CD8-positive, alpha-beta memory T cell (primary cell): ENCODE measurements around the gene USF2. TPM values are rescaled to one million over a fixed set of nuclear protein-coding genes. Genes with fewer than 3 reads are reported as not detected.

ENCODE experiments used
- CTCF ChIA-PET: fragments of 350-600 bp; sonication (Branson Sonifier 250); formaldehyde crosslinking; loops from one replicate; lab custom pipeline; 2021; ENCODE audit warnings: antibody characterized with exemption; lab: Charles Lee
- POLR2A ChIA-PET: fragments of 350-600 bp; sonication (Branson Sonifier 250); formaldehyde crosslinking; loops from one replicate; lab custom pipeline; 2021; ENCODE audit warnings: antibody characterized with exemption; lab: Charles Lee
- DNase-seq, 5 donors: peaks; one replicate each; pipeline versions ENCODE4 v3.0.0 to v3.0.0-alpha.2; 2020 to 2022; ENCODE audit warnings: mixed read lengths in 1 of 5
- H3K27ac ChIP-seq: one replicate; pipeline ENCODE4 v1.7.0; 2013; ENCODE audit warnings: low read depth, mild to moderate bottlenecking, low read length, moderate library complexity
- H3K27me3 ChIP-seq: 2 replicates; pipeline ENCODE4 v1.7.0; 2013; ENCODE audit warnings: low read length, mild to moderate bottlenecking; ENCODE audit not compliant: insufficient read depth, poor library complexity, severe bottlenecking
- H3K36me3 ChIP-seq: 2 replicates; pipeline ENCODE4 v1.7.0; 2013; ENCODE audit warnings: mild to moderate bottlenecking, low read length, moderate library complexity; ENCODE audit not compliant: insufficient read depth
- H3K4me1 ChIP-seq: 2 replicates; pipeline ENCODE4 v1.7.0; 2013; ENCODE audit warnings: mild to moderate bottlenecking, low read length, moderate library complexity; ENCODE audit not compliant: insufficient read depth
- H3K4me3 ChIP-seq: 2 replicates; pipeline ENCODE4 v1.7.0; 2013; ENCODE audit warnings: mild to moderate bottlenecking, low read length
- H3K9me3 ChIP-seq: 2 replicates; pipeline ENCODE4 v1.7.0; 2013; ENCODE audit warnings: mild to moderate bottlenecking, low read length
- H3K27ac Mint-ChIP-seq, 8 donors: one replicate each; pipeline ENCODE4 v1.8.0; 2020 to 2021; ENCODE audit warnings: mixed read lengths in 8 of 8, mild to moderate bottlenecking in 6 of 8, inconsistent platforms in 3 of 8, moderate library complexity in 3 of 8
- H3K27me3 Mint-ChIP-seq, 2 donors: one replicate each; pipeline ENCODE4 v1.8.0; 2020 to 2021; ENCODE audit warnings: mixed read lengths in 2 of 2, mild to moderate bottlenecking in 1 of 2, moderate library complexity in 1 of 2
- H3K36me3 Mint-ChIP-seq, 3 donors: one replicate each; pipeline ENCODE4 v1.8.0; 2020 to 2021; ENCODE audit warnings: mixed read lengths in 3 of 3, inconsistent platforms in 1 of 3, mild to moderate bottlenecking in 1 of 3
- H3K4me1 Mint-ChIP-seq, 3 donors: one replicate each; pipeline ENCODE4 v1.8.0; 2020 to 2021; ENCODE audit warnings: mixed read lengths in 3 of 3, inconsistent platforms in 1 of 3, mild to moderate bottlenecking in 1 of 3
- H3K4me3 Mint-ChIP-seq, 7 donors: one replicate each; pipeline ENCODE4 v1.8.0; 2020 to 2021; ENCODE audit warnings: mixed read lengths in 7 of 7, mild to moderate bottlenecking in 6 of 7, moderate library complexity in 4 of 7, inconsistent platforms in 2 of 7
- H3K9me3 Mint-ChIP-seq, 5 donors: one replicate each; pipeline ENCODE4 v1.8.0; 2020 to 2022; ENCODE audit warnings: mixed read lengths in 5 of 5, mild to moderate bottlenecking in 3 of 5, moderate library complexity in 2 of 5, inconsistent platforms in 1 of 5
- polyA plus RNA-seq: library from polyadenylated mRNA; unstranded; fragments of 300-500 nt; fragmentation: Illumina TruSeq; gene quantifications from one replicate; pipeline ENCODE4 v1.2.3, GENCODE V29; 2021
- total RNA-seq, 2 experiments: library from RNA; stranded (reverse); gene quantifications; one replicate each; pipeline ENCODE4 v1.2.3, GENCODE V29; 2021

Gene USF2
- total and polyA plus RNA-seq, 3 experiments from 2014 or later: 9.2 to 132 (median 125) TPM

DNA sequence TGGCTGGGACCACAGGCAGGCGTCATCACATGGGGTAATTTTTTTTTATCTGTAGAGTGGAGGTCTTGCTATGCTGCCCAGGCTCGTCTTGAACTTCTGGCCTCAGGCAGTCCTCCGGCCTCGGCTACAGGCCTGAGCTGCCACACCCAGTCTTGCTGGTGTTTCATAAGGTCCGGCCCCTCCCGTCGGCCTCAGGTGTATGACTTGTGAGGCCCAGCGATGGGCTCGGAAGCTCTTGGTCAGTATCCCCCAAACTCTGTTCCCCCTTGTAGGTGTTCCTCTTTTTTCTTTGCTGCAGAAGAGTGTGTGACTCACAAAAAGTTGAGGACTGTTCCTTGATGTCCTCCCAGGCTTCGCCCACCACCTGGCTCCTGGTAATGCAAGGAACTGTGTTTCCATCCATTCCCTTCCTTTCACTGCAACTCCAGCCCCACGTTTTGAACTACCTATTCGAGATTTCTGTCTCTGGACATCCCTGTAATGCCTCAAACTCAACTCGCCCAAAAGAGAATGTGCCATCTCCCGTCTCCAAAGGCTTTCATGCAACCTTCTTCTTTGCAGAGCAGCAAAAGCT lies 5.0 kb downstream of the USF2 start:
- H3K27me3 ChIP-seq: no peaks in the 10 kb centered on the region
- H3K4me1 ChIP-seq: peaks cover 7% of the 10 kb centered on the region
- H3K36me3 ChIP-seq: peaks cover 39% of the 10 kb centered on the region
- ChIA-PET CTCF (interaction anchor here (1.4 to 1.7 kb wide), 4 partner anchors 37 to 159 kb away, joined by 3 to 4 read pairs (median 3); no protein-coding TSS in a partner anchor), POLR2A (interaction anchor here (0.9 kb wide), 1 partner anchor 13 kb away, joined by 3 read pairs; no protein-coding TSS in a partner anchor)
- peaks cover 24 to 42% (median 27%) of the 10 kb centered on the region in 3 donors for H3K4me1 Mint-ChIP-seq
- H3K4me3 ChIP-seq: no peak overlapping the region
- H3K9me3 Mint-ChIP-seq: no peaks in the 10 kb centered on the region
- H3K27me3 Mint-ChIP-seq: peaks cover 0 to 2% of the 10 kb centered on the region in 2 donors
- H3K36me3 Mint-ChIP-seq: peaks cover 6 to 85% (median 22%) of the 10 kb centered on the region in 3 donors
- H3K27ac Mint-ChIP-seq: peak overlapping the region in 3 of 8 donors; percentile 7 to 90 (median 24)
- no peaks in the 10 kb centered on the region for H3K9me3 ChIP-seq
- no peak for DNase-seq
- H3K4me3 Mint-ChIP-seq: peak overlapping the region in 1 of 7 donors; percentile 85
- no peak overlapping the region for H3K27ac ChIP-seq

DNA sequence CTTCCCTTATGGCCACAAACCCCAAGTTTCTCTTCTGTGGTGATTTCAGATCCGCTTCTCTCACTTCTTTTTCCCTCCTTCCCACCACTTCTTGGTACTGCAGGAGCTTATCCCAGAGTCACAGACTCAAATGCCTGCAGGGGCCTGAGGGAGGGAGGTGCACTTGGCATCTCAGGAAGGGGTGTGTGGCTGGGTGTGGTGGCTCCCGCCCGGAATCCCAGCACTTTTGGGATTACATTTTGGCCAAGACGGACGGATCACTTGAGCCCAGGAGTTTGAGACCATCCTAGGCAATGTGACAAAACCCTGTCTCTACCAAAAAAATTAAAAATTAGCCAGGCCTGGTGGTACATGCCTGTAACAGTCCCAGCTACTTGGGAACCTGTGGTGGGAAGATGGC lies 5.6 kb downstream of the USF2 start:
- Histone ChIP-seq H3K36me3 (peaks cover 39% of the 10 kb centered on the region), H3K4me3 (no peak overlapping the region), H3K27ac (no peak overlapping the region), H3K4me1 (peaks cover 7% of the 10 kb centered on the region), H3K27me3 (no peaks in the 10 kb centered on the region), H3K9me3 (no peaks in the 10 kb centered on the region)
- Mint-ChIP-seq H3K9me3 (no peaks in the 10 kb centered on the region), H3K27ac (peak overlapping the region in 2 of 8 donors; percentile 12 to 90), H3K27me3 (peaks cover 0 to 2% of the 10 kb centered on the region in 2 donors), H3K4me3 (peak overlapping the region in 1 of 7 donors; percentile 66), H3K36me3 (peaks cover 6 to 89% (median 22%) of the 10 kb centered on the region in 3 donors), H3K4me1 (peaks cover 24 to 42% (median 27%) of the 10 kb centered on the region in 3 donors)
- no peak for DNase-seq
- POLR2A ChIA-PET: interaction anchor here (0.6 to 0.9 kb wide), 2 partner anchors 13 to 91 kb away, joined by 3 read pairs; no protein-coding TSS in a partner anchor
- CTCF ChIA-PET: interaction anchor here (1.4 to 1.7 kb wide), 3 partner anchors 37 to 159 kb away, joined by 3 to 4 read pairs (median 3); no protein-coding TSS in a partner anchor

DNA sequence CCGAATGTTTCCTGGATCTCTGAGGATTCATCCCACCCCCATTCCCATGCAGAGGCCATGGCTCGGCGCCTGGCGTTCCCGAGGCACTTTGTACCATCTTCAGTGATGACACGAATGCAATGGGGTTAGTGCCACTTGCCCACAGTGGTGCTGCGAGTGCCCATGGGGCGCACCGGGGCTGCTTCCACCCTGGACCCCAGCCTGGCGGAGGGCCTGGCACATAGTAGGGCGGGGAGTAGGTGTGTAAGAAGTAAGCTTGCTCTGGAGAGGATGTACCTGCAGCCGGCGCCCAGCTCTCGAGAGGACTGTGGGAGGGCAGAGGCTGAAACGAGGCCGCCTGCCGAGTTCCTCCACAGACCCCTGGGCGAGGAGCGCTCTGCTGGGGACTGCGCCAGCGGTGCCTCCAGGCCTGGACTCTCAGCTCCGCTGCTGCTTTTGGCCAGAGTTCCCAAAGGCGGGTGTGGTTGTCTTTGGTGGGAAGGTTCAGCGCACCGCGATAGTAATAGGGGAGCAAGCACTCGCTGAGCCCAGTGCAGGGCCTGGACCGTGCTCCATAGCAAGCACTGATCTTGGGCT lies 8.0 kb downstream of the USF2 start:
- Mint-ChIP-seq H3K27me3 (peaks cover 0 to 3% of the 10 kb centered on the region in 2 donors), H3K4me1 (peaks cover 17 to 28% (median 19%) of the 10 kb centered on the region in 3 donors), H3K36me3 (peaks cover 0 to 76% (median 17%) of the 10 kb centered on the region in 3 donors), H3K9me3 (no peaks in the 10 kb centered on the region), H3K27ac (no peak overlapping the region), H3K4me3 (peak overlapping the region in 1 of 7 donors; percentile 54)
- no peaks in the 10 kb centered on the region for H3K9me3 ChIP-seq
- H3K27ac ChIP-seq: no peak overlapping the region
- no peak overlapping the region for H3K4me3 ChIP-seq
- H3K27me3 ChIP-seq: no peaks in the 10 kb centered on the region
- ChIA-PET POLR2A (no interaction called here), CTCF (no interaction called here)
- peaks cover 20% of the 10 kb centered on the region for H3K36me3 ChIP-seq
- no peak for DNase-seq
- H3K4me1 ChIP-seq: no peaks in the 10 kb centered on the region

DNA sequence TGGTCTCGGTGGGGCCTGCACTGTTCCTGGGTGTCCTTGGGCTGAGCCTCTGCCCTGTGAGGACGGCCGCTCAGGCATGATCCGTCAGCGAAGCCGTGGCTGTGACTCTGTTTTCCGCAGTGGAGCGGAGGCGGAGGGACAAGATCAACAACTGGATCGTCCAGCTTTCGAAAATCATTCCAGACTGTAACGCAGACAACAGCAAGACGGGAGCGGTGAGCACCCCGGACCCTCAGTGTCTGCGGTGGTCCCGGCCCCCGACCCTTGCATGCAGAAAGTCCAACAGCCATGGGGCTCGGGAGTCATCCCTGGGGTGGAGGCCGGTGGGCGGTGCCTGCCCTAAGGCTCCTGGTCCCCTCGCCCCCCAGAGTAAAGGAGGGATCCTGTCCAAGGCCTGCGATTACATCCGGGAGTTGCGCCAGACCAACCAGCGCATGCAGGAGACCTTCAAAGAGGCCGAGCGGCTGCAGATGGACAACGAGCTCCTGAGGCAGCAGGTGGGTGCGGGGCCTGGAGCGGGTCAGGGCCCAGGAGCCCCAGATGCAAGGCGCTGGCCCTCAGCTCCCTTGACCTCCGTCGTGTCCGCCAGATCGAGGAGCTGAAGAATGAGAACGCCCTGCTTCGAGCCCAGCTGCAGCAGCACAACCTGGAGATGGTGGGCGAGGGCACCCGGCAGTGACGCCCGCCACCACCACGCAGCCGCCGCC lies 10.0 kb downstream of the USF2 start:
- H3K9me3 ChIP-seq: no peaks in the 10 kb centered on the region
- H3K4me1 ChIP-seq: no peaks in the 10 kb centered on the region
- POLR2A ChIA-PET: no interaction called here
- Mint-ChIP-seq H3K4me1 (peaks cover 8 to 15% (median 12%) of the 10 kb centered on the region in 3 donors), H3K4me3 (no peak overlapping the region), H3K27ac (no peak overlapping the region), H3K27me3 (peaks cover 7 to 13% of the 10 kb centered on the region in 2 donors), H3K9me3 (no peaks in the 10 kb centered on the region), H3K36me3 (peaks cover 0 to 56% (median 11%) of the 10 kb centered on the region in 3 donors)
- H3K27ac ChIP-seq: no peak overlapping the region
- no peaks in the 10 kb centered on the region for H3K27me3 ChIP-seq
- no peak overlapping the region for H3K4me3 ChIP-seq
- CTCF ChIA-PET: interaction anchor here (1.4 kb wide), 1 partner anchor 9 kb away, joined by 4 read pairs; the partner anchor contains the start of gene USF2
- DNase-seq: no peak
- peaks cover 16% of the 10 kb centered on the region for H3K36me3 ChIP-seq

DNA sequence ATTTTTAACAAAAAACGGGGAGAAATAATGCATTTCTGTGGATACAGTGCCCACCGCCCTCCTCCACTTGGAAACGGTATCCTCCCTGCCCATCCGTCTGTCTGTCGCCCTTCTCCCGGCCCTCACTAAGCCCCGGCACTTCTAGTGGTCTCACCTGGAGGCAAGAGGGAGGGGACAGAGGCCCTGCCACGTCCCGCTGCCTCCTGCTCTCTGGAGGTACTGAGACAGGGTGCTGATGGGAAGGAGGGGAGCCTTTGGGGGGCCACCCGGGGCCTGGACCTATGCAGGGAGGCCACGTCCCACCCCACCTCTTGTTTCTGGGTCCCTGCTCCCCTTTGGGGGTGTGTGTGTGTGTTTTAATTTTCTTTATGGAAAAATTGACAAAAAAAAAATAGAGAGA lies 10.6 kb downstream of the USF2 start:
- peak overlapping the region in 1 of 8 donors; percentile 32 for H3K27ac Mint-ChIP-seq
- POLR2A ChIA-PET: no interaction called here
- Histone ChIP-seq H3K9me3 (no peaks in the 10 kb centered on the region), H3K36me3 (peaks cover 16% of the 10 kb centered on the region), H3K4me3 (no peak overlapping the region), H3K27ac (no peak overlapping the region), H3K4me1 (no peaks in the 10 kb centered on the region), H3K27me3 (no peaks in the 10 kb centered on the region)
- H3K9me3 Mint-ChIP-seq: no peaks in the 10 kb centered on the region
- CTCF ChIA-PET: no interaction called here
- H3K27me3 Mint-ChIP-seq: peaks cover 9 to 16% of the 10 kb centered on the region in 2 donors
- peaks cover 6 to 9% (median 8%) of the 10 kb centered on the region in 3 donors for H3K4me1 Mint-ChIP-seq
- peaks cover 0 to 50% (median 5%) of the 10 kb centered on the region in 3 donors for H3K36me3 Mint-ChIP-seq
- DNase-seq: no peak
- H3K4me3 Mint-ChIP-seq: no peak overlapping the region

DNA sequence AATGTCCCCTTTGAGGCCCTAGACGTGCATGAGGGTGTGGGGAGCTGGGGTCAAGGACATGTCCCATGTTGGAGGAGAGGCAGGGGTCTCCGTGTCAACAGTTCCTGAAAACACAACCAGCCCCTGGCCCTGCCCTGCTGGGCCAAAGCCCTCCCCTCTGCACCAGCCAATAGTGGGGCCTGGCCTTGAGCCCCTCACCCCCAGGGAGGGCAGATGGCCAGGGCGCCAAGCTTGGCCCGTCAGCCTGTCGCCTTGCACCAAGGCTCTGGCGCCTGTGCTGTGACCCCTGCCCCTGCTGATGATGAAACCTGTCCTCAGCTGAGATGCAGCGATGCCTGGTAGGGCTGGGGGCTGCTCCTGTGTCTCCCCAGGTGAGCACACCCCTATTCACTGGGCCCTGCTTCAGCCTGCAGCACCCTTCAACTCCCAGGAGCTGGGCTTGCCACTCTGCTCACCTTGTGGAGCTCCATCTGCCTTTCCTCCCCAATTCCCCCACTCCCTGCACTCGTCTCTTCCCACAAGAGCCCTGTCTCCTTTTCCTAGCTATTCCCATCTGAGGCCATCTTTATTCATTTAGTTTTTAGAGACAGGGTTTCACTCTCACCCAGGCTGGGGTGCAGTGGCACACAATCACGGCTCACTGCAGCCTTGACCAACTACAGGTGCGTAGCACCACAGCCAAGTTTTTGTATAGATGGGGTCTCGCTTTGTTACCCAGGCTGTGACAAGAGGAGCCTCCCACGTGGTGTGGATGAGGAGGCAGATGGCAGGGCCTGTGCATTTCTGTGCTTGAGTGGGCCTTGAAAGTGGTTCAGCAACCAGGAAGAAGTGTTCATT lies 11.4 kb downstream of the USF2 start:
- no peak overlapping the region for H3K27ac ChIP-seq
- no peaks in the 10 kb centered on the region for H3K27me3 ChIP-seq
- Mint-ChIP-seq H3K36me3 (peaks cover 0 to 42% (median 5%) of the 10 kb centered on the region in 3 donors), H3K27me3 (peaks cover 11 to 22% of the 10 kb centered on the region in 2 donors), H3K27ac (peak overlapping the region in 2 of 8 donors; percentile 23 to 88), H3K4me3 (no peak overlapping the region), H3K9me3 (no peaks in the 10 kb centered on the region), H3K4me1 (peaks cover 6 to 9% (median 8%) of the 10 kb centered on the region in 3 donors)
- CTCF ChIA-PET: no interaction called here
- no peak overlapping the region for H3K4me3 ChIP-seq
- H3K9me3 ChIP-seq: no peaks in the 10 kb centered on the region
- H3K36me3 ChIP-seq: peaks cover 16% of the 10 kb centered on the region
- DNase-seq: no peak
- no peaks in the 10 kb centered on the region for H3K4me1 ChIP-seq
- POLR2A ChIA-PET: no interaction called here

DNA sequence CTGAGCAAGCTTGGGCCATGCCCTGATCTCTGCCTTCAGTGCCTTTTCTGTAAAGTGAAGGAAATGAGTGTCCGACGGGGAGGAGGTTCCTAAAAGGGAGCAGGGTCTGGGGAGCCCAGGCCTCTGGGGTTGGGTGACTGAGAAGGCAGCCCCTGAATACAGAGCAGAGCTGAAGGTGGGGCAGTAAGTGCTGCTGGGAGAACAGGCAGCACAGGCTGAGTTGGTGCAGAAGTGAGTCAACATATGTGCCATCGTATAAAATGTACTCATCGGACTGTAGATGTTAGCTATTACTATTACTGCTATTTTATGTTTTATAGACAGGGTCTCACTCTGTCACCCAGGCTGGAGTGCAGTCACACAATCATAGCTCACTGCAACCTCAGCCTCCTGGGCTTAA lies 12.5 kb downstream of the USF2 start:
- Mint-ChIP-seq H3K4me1 (peaks cover 0 to 3% (median 3%) of the 10 kb centered on the region in 3 donors), H3K27me3 (peaks cover 11 to 24% of the 10 kb centered on the region in 2 donors), H3K4me3 (no peak overlapping the region), H3K27ac (peak overlapping the region in 1 of 8 donors; percentile 50), H3K36me3 (peaks cover 0 to 32% (median 0%) of the 10 kb centered on the region in 3 donors), H3K9me3 (no peaks in the 10 kb centered on the region)
- Histone ChIP-seq H3K27ac (no peak overlapping the region), H3K9me3 (no peaks in the 10 kb centered on the region), H3K4me1 (no peaks in the 10 kb centered on the region), H3K36me3 (peaks cover 8% of the 10 kb centered on the region), H3K27me3 (no peaks in the 10 kb centered on the region), H3K4me3 (no peak overlapping the region)
- ChIA-PET POLR2A (interaction anchor here (0.7 kb wide), 1 partner anchor 17 kb away, joined by 5 read pairs; no protein-coding TSS in a partner anchor), CTCF (no interaction called here)
- DNase-seq: no peak
